H9 (cell line): ENCODE measurements around the gene CLIP4. TPM values are rescaled to one million over a fixed set of nuclear protein-coding genes. Genes with fewer than 3 reads are reported as not detected.

Source experiments
- DNase-seq: peaks from one replicate; pipeline ENCODE4 v3.0.0-alpha.2; 2017
- H2AFZ ChIP-seq: one replicate; pipeline ENCODE4 v1.6.1; 2013; ENCODE audit warnings: mild to moderate bottlenecking, low read length, control low read depth, moderate library complexity
- H2AK5ac ChIP-seq: 2 replicates; pipeline ENCODE4 v1.6.1; 2013; ENCODE audit warnings: low read length, control low read depth, mixed read lengths; ENCODE audit not compliant: insufficient read length
- H2BK120ac ChIP-seq: one replicate; pipeline ENCODE4 v1.6.1; 2013; ENCODE audit warnings: low read depth, mild to moderate bottlenecking, low read length, control low read depth, inconsistent platforms; ENCODE audit not compliant: poor library complexity, severe bottlenecking
- H2BK12ac ChIP-seq: 2 replicates; pipeline ENCODE4 v1.6.1; 2013; ENCODE audit warnings: low read length, control low read depth, mixed read lengths, low read depth; ENCODE audit not compliant: insufficient read length
- H2BK15ac ChIP-seq: 2 replicates; pipeline ENCODE4 v1.6.1; 2013; ENCODE audit warnings: low read depth, low read length, control low read depth
- H2BK20ac ChIP-seq: one replicate; pipeline ENCODE4 v1.6.1; 2013; ENCODE audit warnings: low read depth, mild to moderate bottlenecking, low read length, control low read depth, inconsistent platforms; ENCODE audit not compliant: poor library complexity, severe bottlenecking
- H2BK5ac ChIP-seq: 2 replicates; pipeline ENCODE4 v1.6.1; 2013; ENCODE audit warnings: low read length, control low read depth, mixed read lengths; ENCODE audit not compliant: insufficient read length
- H3K14ac ChIP-seq: 2 replicates; pipeline ENCODE4 v1.6.1; 2013; ENCODE audit warnings: low read length, control low read depth; ENCODE audit not compliant: insufficient read depth
- H3K18ac ChIP-seq: 2 replicates; pipeline ENCODE4 v1.6.1; 2013; ENCODE audit warnings: low read depth, mild to moderate bottlenecking, mixed read lengths, low read length, control low read depth; ENCODE audit not compliant: insufficient read length
- H3K23ac ChIP-seq: 2 replicates; pipeline ENCODE4 v1.6.1; 2013; ENCODE audit warnings: low read length, control low read depth, mixed read lengths, low read depth; ENCODE audit not compliant: insufficient read length
- H3K23me2 ChIP-seq: 2 replicates; pipeline ENCODE4 v1.6.1; 2013; ENCODE audit warnings: low read depth, mild to moderate bottlenecking, mixed read lengths, low read length, control low read depth; ENCODE audit not compliant: insufficient read length, poor library complexity, severe bottlenecking
- H3K27ac ChIP-seq: 2 replicates; pipeline ENCODE4 v1.5.1; 2013; ENCODE audit warnings: low read length, control low read depth, mixed read lengths, low read depth; ENCODE audit not compliant: insufficient read length
- H3K27me3 ChIP-seq: 2 replicates; pipeline ENCODE4 v1.6.1; 2013; ENCODE audit warnings: low read length, control low read depth, inconsistent platforms; ENCODE audit not compliant: insufficient read depth
- H3K4ac ChIP-seq: 2 replicates; pipeline ENCODE4 v1.6.1; 2013; ENCODE audit warnings: low read depth, mild to moderate bottlenecking, control low read depth, inconsistent platforms, low read length, moderate library complexity
- H3K4me1 ChIP-seq: 2 replicates; pipeline ENCODE4 v1.6.1; 2013; ENCODE audit warnings: low read length, control low read depth, inconsistent platforms; ENCODE audit not compliant: insufficient read depth
- H3K4me2 ChIP-seq: 2 replicates; pipeline ENCODE4 v1.6.1; 2013; ENCODE audit warnings: low read length, control low read depth, mixed read lengths; ENCODE audit not compliant: insufficient read length, insufficient read depth
- H3K56ac ChIP-seq: 2 replicates; pipeline ENCODE4 v1.6.1; 2013; ENCODE audit warnings: low read depth, mild to moderate bottlenecking, mixed read lengths, low read length, control low read depth; ENCODE audit not compliant: insufficient read length
- H3K79me1 ChIP-seq: 2 replicates; pipeline ENCODE4 v1.6.1; 2013; ENCODE audit warnings: low read depth, mild to moderate bottlenecking, moderate library complexity, low read length, control low read depth, inconsistent platforms; ENCODE audit not compliant: insufficient read depth, poor library complexity, severe bottlenecking
- H3K79me2 ChIP-seq: 2 replicates; pipeline ENCODE4 v1.6.1; 2013; ENCODE audit warnings: low read length, control low read depth, inconsistent platforms; ENCODE audit not compliant: insufficient read depth
- H3K9ac ChIP-seq: 2 replicates; pipeline ENCODE4 v1.6.1; 2013; ENCODE audit warnings: low read length, control low read depth, mixed read lengths; ENCODE audit not compliant: insufficient read length; ENCODE audit errors: extremely low read depth
- H3K9me3 ChIP-seq: one replicate; pipeline ENCODE4 v1.6.1; 2013; ENCODE audit warnings: low read depth, low read length, inconsistent platforms; ENCODE audit not compliant: control insufficient read depth
- H3T11ph ChIP-seq: one replicate; pipeline ENCODE4 v1.6.1; 2013; ENCODE audit warnings: mild to moderate bottlenecking, low read length, control low read depth, inconsistent platforms
- H4K20me1 ChIP-seq: one replicate; pipeline ENCODE4 v1.6.1; 2013; ENCODE audit not compliant: control insufficient read depth, insufficient read length, insufficient read depth
- H4K5ac ChIP-seq: 2 replicates; pipeline ENCODE4 v1.6.1; 2013; ENCODE audit warnings: low read depth, mild to moderate bottlenecking, mixed read lengths, low read length, control low read depth; ENCODE audit not compliant: insufficient read length
- H4K8ac ChIP-seq: replicated peaks from 2 replicates; pipeline ENCODE4 v1.6.1; 2013; ENCODE audit warnings: low read length, control low read depth, mixed read lengths, low read depth; ENCODE audit not compliant: insufficient read length
- H4K91ac ChIP-seq: 2 replicates; pipeline ENCODE4 v1.6.1; 2013; ENCODE audit warnings: low read depth, mild to moderate bottlenecking, moderate library complexity, mixed read lengths, low read length, control low read depth; ENCODE audit not compliant: insufficient read length
- H3K27ac Mint-ChIP-seq, 3 experiments: 2 replicates in 2 of 3; 3 replicates in 1 of 3; pipeline ENCODE4 v1.8.0; 2020 to 2021; ENCODE audit warnings: mixed read lengths in 3 of 3, mild to moderate bottlenecking in 1 of 3, moderate library complexity in 1 of 3
- H3K27me3 Mint-ChIP-seq: 2 replicates; pipeline ENCODE4 v1.8.0; 2021; ENCODE audit warnings: low read depth, mild to moderate bottlenecking, moderate library complexity, mixed read lengths
- H3K36me3 Mint-ChIP-seq, 3 experiments: 2 replicates in 2 of 3; 3 replicates in 1 of 3; pipeline ENCODE4 v1.8.0; 2020 to 2021; ENCODE audit warnings: low read depth in 3 of 3, mixed read lengths in 3 of 3; ENCODE audit not compliant: insufficient read depth in 1 of 3
- H3K4me1 Mint-ChIP-seq, 2 experiments: 2 replicates each; pipeline ENCODE4 v1.8.0; 2020; ENCODE audit warnings: mixed read lengths in 2 of 2
- H3K4me3 Mint-ChIP-seq, 2 experiments: 2 replicates in 1 of 2; 3 replicates in 1 of 2; pipeline ENCODE4 v1.8.0; 2020 to 2021; ENCODE audit warnings: mild to moderate bottlenecking in 2 of 2, mixed read lengths in 2 of 2, moderate library complexity in 1 of 2
- H3K9me3 Mint-ChIP-seq, 2 experiments: 2 replicates in 1 of 2; 3 replicates in 1 of 2; pipeline ENCODE4 v1.8.0; 2020; ENCODE audit warnings: mild to moderate bottlenecking in 2 of 2, mixed read lengths in 2 of 2, moderate library complexity in 1 of 2
- total RNA-seq: library from RNA; stranded (reverse); gene quantifications from 2 replicates; pipeline ENCODE4 v1.2.1, GENCODE V29; 2021
- TF ChIP-seq, protein P1 (sequence below): fragments of 200-600 bp; sonication (generic); conservative IDR thresholded peaks from 3 replicates; pipeline ENCODE4 v1.8.0; 2021; ENCODE audit warnings: antibody characterized with exemption, mild to moderate bottlenecking

The CLIP4 gene
- total RNA-seq, 1 experiment from 2014 or later = 0.66 TPM

DNA sequence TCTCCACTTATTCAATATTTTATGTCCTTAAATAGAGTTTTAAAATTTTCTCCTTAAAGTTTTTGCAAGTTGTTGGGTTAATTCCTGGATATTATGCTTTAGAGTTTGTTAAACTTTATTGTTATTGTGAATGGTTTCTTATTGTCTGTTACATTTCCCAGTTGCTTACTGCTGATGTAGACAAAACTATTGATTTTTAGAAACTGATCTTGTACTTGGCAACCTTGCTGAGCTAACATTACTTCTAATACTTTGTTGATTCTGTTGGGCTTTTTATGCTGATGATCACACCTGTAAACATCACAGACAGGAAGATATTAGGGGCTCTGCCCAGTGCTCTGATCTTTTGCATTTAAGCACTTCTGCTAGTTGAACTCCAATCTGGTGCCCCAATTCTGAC is 2.8 kb upstream of the CLIP4 start:
- H3K27ac ChIP-seq = no peak overlapping the region
- DNase-seq = no peak
- H2AK5ac ChIP-seq = no peak overlapping the region
- H3K23me2 ChIP-seq = peaks cover 4% of the 10 kb centered on the region
- no peak overlapping the region for H3K56ac ChIP-seq
- no peaks in the 10 kb centered on the region for H3K79me2 ChIP-seq
- H3K9ac ChIP-seq = no peak overlapping the region
- H3K23ac ChIP-seq = no peak overlapping the region
- no peaks in the 10 kb centered on the region for H4K20me1 ChIP-seq
- no peak overlapping the region for H3K18ac ChIP-seq
- H4K8ac ChIP-seq = no peak overlapping the region
- no peak overlapping the region for H4K5ac ChIP-seq
- no peak overlapping the region for H3K4ac ChIP-seq
- H3K27me3 Mint-ChIP-seq = peaks cover 65% of the 10 kb centered on the region
- H2BK15ac ChIP-seq = no peak overlapping the region
- TF ChIP-seq, protein P1, sequence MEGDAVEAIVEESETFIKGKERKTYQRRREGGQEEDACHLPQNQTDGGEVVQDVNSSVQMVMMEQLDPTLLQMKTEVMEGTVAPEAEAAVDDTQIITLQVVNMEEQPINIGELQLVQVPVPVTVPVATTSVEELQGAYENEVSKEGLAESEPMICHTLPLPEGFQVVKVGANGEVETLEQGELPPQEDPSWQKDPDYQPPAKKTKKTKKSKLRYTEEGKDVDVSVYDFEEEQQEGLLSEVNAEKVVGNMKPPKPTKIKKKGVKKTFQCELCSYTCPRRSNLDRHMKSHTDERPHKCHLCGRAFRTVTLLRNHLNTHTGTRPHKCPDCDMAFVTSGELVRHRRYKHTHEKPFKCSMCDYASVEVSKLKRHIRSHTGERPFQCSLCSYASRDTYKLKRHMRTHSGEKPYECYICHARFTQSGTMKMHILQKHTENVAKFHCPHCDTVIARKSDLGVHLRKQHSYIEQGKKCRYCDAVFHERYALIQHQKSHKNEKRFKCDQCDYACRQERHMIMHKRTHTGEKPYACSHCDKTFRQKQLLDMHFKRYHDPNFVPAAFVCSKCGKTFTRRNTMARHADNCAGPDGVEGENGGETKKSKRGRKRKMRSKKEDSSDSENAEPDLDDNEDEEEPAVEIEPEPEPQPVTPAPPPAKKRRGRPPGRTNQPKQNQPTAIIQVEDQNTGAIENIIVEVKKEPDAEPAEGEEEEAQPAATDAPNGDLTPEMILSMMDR = no peak
- no peak overlapping the region for H3K14ac ChIP-seq
- H2BK12ac ChIP-seq = no peak overlapping the region
- H3K4me1 ChIP-seq = no peaks in the 10 kb centered on the region
- no peaks in the 10 kb centered on the region for H3K36me3 Mint-ChIP-seq
- H2BK5ac ChIP-seq = no peak overlapping the region
- no peak overlapping the region for H2BK120ac ChIP-seq
- H3K4me2 ChIP-seq = no peak overlapping the region
- H3K9me3 Mint-ChIP-seq = no peaks in the 10 kb centered on the region; a peak in 1 of 5 replicates
- H3K27ac Mint-ChIP-seq = no peak overlapping the region
- H4K91ac ChIP-seq = no peak overlapping the region
- no peaks in the 10 kb centered on the region for H3K9me3 ChIP-seq
- no peak overlapping the region for H2AFZ ChIP-seq
- no peaks in the 10 kb centered on the region for H3K79me1 ChIP-seq
- no peak overlapping the region for H2BK20ac ChIP-seq
- H3T11ph ChIP-seq = no peak overlapping the region
- H3K4me3 Mint-ChIP-seq = no peak overlapping the region
- H3K27me3 ChIP-seq = peaks cover 31% of the 10 kb centered on the region; the same call in 1 of the 2 replicates
- H3K4me1 Mint-ChIP-seq = peaks cover 3 to 9% of the 10 kb centered on the region in 2 experiments
